GM19438 (cell line): Measurements from ENCODE around the gene BCAP31.
A peak's percentile ranks its signal among the peaks of the same experiment; 100 is the strongest.
"Not testable (repeated sequence)": the region's sequence is repeated elsewhere in the genome, so short reads cannot be mapped to it uniquely, and the experiment has no call there.

Source experiments
- ATAC-seq: cut with Tn5 transposase; IDR thresholded peaks from one replicate; pipeline ENCODE4 v1.9.1; 2021; ENCODE audit warnings: low read depth; ENCODE audit not compliant: unreplicated experiment

BCAP31 gene

DNA sequence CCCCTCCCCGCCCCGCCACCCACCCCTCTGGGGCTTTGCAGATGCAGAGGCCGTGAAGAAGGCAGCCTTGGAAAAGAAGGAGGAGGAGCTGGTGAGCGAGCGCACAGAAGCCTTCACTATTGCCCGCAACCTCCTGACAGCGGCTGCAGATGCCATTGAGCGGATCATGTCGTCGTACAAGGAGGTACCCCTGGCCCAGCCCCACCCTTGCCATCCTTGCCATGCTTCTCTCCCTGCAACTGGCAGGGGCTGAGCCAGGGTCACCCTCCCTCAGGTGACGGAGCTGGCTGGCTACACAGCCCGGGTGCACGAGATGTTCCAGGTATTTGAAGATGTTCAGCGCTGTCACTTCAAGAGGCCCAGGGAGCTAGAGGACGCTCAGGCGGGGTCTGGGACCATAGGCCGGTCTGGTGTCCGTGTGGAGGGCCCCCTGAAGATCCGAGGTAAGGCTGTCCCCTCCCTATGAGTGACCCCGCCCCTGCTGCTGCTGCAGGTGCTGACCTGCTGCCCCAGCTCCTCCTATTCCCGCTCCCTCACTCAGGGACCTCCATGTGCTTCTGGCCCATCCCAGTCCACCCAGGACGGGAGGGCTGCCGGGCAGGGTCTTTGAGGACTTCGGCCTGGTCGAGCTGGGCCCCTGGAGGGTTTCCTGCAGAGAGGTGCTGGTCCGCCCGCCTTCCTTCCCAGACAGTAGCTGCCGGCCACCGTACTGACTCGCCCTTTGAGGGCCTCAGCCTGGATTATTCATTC lies 12.1 kb upstream of the BCAP31 start:
- no peak for ATAC-seq

DNA sequence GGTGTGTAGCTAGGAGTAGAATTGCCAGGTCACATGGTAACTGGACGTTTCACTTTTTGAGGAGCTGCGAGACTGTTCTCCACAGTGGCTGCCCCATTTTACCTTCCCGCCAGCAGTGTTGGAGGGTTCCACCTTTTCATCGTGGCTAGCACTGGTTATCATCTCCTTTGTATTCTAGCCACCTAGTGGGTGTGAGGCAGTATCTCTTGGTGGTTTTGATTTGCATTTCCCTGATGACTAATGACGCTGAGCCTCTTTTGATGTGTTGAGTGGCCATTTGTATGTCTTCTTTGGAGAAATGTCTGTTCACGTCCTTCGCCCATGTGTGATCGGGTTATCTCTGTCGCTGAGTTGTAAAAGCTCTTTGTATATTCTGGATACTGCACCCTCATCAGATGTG lies 11.1 kb upstream of the BCAP31 start:
- ATAC-seq, result no peak

DNA sequence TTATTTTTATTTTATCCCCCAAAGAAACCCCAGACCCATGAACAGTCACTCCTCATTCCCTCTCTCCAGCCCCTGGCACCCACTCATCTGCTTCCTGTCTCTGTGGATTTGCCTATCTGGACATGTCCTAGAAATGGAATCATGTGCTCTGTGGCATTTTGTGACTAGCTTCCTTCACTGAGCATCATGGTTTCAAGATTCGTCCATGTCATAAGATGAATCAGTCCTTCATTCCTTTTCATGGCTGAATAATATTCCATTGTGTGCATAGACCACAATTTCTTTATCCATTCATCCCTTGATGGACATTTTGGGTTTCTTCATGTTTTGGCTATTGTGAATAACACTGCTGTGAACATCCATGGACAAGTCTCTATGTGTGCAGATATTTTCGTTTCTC lies 10.7 kb upstream of the BCAP31 start:
- no peak for ATAC-seq

- ATAC-seq, result no peak
Observed at GRCh38 chrX:153733651-153734240, 9.6 kb upstream of the BCAP31 start.

- no peak for ATAC-seq
Observed at GRCh38 chrX:153732401-153732800, 8.2 kb upstream of the BCAP31 start.

GRCh38 chrX:153731845-153732215 lies 7.6 kb upstream of the BCAP31 start:
- ATAC-seq, result no peak

- no peak for ATAC-seq
Observed at GRCh38 chrX:153731117-153731844, 7.1 kb upstream of the BCAP31 start.

- ATAC-seq, result not testable (repeated sequence)
Observed at GRCh38 chrX:153730115-153730514, 5.9 kb upstream of the BCAP31 start.

GRCh38 chrX:153728951-153729631 lies 4.9 kb upstream of the BCAP31 start:
- ATAC-seq, result no peak

- no peak for ATAC-seq
Observed at GRCh38 chrX:153728095-153728494, 3.9 kb upstream of the BCAP31 start.

- no peak for ATAC-seq
Observed at GRCh38 chrX:153727123-153727931, 3.1 kb upstream of the BCAP31 start.

DNA sequence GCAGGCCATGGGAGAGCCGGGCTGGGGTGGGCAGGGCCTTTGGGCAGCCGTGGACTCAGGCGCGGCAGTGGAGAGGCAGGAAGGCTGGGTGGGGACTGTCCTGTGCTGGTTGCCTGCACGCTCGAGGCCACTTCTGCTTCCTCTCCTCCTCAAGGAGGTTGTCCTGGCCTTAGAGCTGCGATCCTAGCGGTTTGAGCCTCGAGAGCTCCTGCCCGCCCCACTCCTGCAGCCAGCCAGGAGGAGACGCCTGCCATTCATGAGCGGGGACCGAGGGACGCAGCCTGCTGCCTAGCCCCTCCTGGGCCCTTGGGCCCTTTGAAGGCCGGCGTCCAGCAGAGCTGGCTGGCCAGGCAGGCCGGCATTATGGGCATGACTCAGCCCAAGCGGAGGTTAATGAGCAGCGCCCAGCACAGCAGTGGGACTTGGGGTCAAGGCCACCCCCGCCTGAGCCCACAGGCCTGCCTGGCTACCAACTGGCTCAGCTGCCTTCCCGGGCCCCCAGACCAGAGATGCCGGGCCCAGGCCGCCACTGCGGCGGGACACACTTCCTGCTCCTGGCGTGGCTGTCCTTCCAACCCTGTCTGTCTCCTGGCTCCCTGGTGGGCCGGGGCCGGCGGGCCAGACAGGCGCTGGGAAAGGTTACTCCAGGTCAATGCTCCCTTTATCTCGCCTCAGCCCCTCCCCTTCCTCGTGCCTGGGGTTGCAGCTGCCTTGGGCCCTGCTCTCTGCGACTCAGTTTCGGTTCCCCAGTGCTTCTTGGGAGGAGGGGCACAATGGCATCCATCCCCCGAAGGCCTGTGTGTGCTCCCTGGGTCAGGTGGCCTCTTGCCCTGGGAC lies 2.3 kb upstream of the BCAP31 start:
- ATAC-seq, result peak; percentile 50

GRCh38 chrX:153725832-153726285 lies 1.7 kb upstream of the BCAP31 start:
- no peak for ATAC-seq

DNA sequence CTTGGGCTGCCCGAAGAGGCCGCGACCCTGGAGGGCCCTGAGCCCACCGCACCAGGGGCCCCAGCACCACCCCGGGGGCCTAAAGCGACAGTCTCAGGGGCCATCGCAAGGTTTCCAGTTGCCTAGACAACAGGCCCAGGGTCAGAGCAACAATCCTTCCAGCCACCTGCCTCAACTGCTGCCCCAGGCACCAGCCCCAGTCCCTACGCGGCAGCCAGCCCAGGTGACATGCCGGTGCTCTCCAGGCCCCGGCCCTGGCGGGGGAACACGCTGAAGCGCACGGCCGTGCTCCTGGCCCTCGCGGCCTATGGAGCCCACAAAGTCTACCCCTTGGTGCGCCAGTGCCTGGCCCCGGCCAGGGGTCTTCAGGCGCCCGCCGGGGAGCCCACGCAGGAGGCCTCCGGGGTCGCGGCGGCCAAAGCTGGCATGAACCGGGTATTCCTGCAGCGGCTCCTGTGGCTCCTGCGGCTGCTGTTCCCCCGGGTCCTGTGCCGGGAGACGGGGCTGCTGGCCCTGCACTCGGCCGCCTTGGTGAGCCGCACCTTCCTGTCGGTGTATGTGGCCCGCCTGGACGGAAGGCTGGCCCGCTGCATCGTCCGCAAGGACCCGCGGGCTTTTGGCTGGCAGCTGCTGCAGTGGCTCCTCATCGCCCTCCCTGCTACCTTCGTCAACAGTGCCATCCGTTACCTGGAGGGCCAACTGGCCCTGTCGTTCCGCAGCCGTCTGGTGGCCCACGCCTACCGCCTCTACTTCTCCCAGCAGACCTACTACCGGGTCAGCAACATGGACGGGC lies 1.0 kb upstream of the BCAP31 start:
- ATAC-seq, result no peak

GRCh38 chrX:153723351-153724251 lies 586 bp downstream of the BCAP31 start:
- peak; percentile 25 for ATAC-seq

DNA sequence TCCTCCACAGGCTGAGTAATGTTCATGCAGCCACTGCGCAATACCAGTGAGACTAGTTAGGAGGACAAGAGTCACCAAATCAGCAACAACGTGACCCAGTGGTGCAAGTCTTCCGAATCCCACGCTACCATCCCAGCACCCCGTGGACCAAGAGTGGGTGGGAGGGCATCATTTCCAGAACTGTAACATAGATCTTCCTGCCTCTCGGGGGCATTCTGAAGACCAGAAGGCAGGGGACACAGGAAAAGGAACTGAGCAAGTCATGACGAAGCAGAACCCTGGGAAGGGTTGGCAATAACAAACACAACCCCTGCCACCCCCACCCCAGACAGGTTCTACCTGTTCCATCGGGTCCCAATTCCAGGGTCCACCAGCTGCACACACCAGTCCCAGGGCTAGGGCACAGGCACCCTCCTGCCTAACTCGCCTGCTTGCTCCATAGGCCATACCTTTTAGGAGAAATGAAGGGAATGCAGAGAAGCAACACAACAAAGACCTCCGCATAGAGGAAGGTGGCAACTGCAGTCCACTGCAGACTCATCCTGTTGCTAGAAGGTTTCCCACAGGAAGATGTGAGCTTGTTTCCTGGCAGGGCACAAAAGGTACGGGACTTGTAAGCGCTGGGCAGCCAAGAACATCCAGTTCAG lies 1.4 kb downstream of the BCAP31 start:
- ATAC-seq, result no peak

GRCh38 chrX:153719701-153720100 lies 4.5 kb downstream of the BCAP31 start:
- no peak for ATAC-seq
